ENCODE results near the gene FNDC3B. TPM values are rescaled to one million over a fixed set of nuclear protein-coding genes. Genes with fewer than 3 reads are reported as not detected.

FNDC3B gene
- total RNA-seq, 2 donors from 2014 or later = 80.6 to 107 TPM

DNA sequence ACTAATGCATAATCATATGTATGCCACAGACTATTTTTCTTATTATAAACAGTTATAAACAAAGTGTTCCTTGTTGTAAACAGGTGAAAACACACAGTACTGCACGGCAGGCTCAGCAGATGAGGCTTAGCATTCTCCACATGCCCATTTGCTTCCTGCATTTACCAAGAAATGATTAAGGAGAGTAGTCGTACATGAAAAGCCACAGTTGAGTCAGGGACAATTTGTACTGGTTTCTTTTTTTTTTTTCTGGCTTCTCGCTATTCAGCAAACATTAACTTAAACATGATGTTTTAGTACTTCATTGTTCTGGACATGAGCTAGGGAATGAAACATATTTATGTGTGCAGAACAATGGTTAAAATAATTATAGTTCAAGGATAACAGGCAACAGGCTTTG lies 345.5 kb downstream of the FNDC3B start:
- H3K36me3 Mint-ChIP-seq (ENCODE audit: low read depth) = peaks cover 36% of the 10 kb centered on the region
- peaks cover 10% of the 10 kb centered on the region for H3K9me3 Mint-ChIP-seq

DNA sequence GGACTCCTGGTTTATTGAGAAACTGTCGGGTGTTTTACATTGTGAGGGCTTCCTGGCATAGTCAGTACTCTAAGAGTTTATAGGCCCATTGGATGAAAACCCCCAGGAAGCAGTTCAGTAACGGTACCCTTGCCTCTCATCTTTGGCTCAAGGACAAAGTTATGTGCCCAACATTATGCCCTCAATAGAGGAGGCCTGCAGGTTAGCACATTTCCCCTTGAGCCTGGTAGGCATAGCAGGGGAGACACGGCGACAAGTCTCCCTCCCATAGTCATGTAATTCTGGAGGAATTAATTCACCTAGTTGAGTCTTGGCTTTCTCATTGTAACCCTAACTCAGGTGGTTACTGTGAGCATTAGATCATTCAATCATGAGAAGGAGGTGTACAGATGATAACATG lies 348.4 kb downstream of the FNDC3B start:
- H3K9me3 ChIP-seq (ENCODE audit: control insufficient read depth, low read length) = no peaks in the 10 kb centered on the region
- no peak overlapping the region for H3K4me3 ChIP-seq (ENCODE audit: low read length)
- Mint-ChIP-seq H3K27me3 (ENCODE audit: insufficient read depth) (no peaks in the 10 kb centered on the region), H3K4me3 (no peak overlapping the region), H3K36me3 (ENCODE audit: low read depth) (peaks cover 16% of the 10 kb centered on the region), H3K4me1 (peaks cover 17% of the 10 kb centered on the region), H3K9me3 (no peaks in the 10 kb centered on the region), H3K27ac (no peak overlapping the region)
- no peak overlapping the region for H3K9ac ChIP-seq (ENCODE audit: extremely low read depth, low read length, poor library complexity, severe bottlenecking)
- no peak for DNase-seq
- H3K36me3 ChIP-seq (ENCODE audit: control insufficient read depth, insufficient read depth, low read length) = peaks cover 47% of the 10 kb centered on the region
- no peaks in the 10 kb centered on the region for H3K4me1 ChIP-seq (ENCODE audit: control insufficient read depth, insufficient read depth, low read length)
- TF ChIP-seq, protein P1, sequence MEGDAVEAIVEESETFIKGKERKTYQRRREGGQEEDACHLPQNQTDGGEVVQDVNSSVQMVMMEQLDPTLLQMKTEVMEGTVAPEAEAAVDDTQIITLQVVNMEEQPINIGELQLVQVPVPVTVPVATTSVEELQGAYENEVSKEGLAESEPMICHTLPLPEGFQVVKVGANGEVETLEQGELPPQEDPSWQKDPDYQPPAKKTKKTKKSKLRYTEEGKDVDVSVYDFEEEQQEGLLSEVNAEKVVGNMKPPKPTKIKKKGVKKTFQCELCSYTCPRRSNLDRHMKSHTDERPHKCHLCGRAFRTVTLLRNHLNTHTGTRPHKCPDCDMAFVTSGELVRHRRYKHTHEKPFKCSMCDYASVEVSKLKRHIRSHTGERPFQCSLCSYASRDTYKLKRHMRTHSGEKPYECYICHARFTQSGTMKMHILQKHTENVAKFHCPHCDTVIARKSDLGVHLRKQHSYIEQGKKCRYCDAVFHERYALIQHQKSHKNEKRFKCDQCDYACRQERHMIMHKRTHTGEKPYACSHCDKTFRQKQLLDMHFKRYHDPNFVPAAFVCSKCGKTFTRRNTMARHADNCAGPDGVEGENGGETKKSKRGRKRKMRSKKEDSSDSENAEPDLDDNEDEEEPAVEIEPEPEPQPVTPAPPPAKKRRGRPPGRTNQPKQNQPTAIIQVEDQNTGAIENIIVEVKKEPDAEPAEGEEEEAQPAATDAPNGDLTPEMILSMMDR (conservative IDR thresholded peaks at IDR 0.05) = no peak
- WGBS, 2 experiments (ENCODE audit: insufficient coverage in 1 of 2, insufficient read length in 1 of 2) = 88 to 100% methylated on average over 1 to 4 of the region's 4 CpGs
- H3K27me3 ChIP-seq (ENCODE audit: control insufficient read depth, insufficient read depth, low read length, poor library complexity, severe bottlenecking) = no peaks in the 10 kb centered on the region
- no peak overlapping the region for H3K27ac ChIP-seq (ENCODE audit: low read depth, low read length)

More for the DNA sequence above, 345.5 kb downstream of the FNDC3B start:
- Mint-ChIP-seq H3K27ac (no peak overlapping the region), H3K4me3 (no peak overlapping the region), H3K27me3 (ENCODE audit: insufficient read depth) (no peaks in the 10 kb centered on the region), H3K4me1 (peaks cover under 1% of the 10 kb centered on the region)
- Histone ChIP-seq H3K4me1 (ENCODE audit: control insufficient read depth, insufficient read depth, low read length) (no peaks in the 10 kb centered on the region), H3K27ac (ENCODE audit: low read depth, low read length) (no peak overlapping the region), H3K27me3 (ENCODE audit: control insufficient read depth, insufficient read depth, low read length, poor library complexity, severe bottlenecking) (no peaks in the 10 kb centered on the region), H3K9me3 (ENCODE audit: control insufficient read depth, low read length) (peaks cover 10% of the 10 kb centered on the region), H3K4me3 (ENCODE audit: low read length) (no peak overlapping the region), H3K36me3 (ENCODE audit: control insufficient read depth, insufficient read depth, low read length) (peaks cover 62% of the 10 kb centered on the region), H3K9ac (ENCODE audit: extremely low read depth, low read length, poor library complexity, severe bottlenecking) (no peak overlapping the region)
- WGBS, 2 experiments (ENCODE audit: insufficient coverage in 1 of 2, insufficient read length in 1 of 2) = 90 to 100% methylated on average over 1 to 2 of the region's 3 CpGs
- DNase-seq = no peak
- TF ChIP-seq, protein P1 (conservative IDR thresholded peaks at IDR 0.05) = no peak

GRCh38 chr3:172388412-172389078 lies 349.2 kb downstream of the FNDC3B start:
- TF ChIP-seq, protein P1 (conservative IDR thresholded peaks at IDR 0.05) = no peak
- no peaks in the 10 kb centered on the region for H3K27me3 Mint-ChIP-seq (ENCODE audit: insufficient read depth)
- Histone ChIP-seq H3K27ac (ENCODE audit: low read depth, low read length) (no peak overlapping the region), H3K36me3 (ENCODE audit: control insufficient read depth, insufficient read depth, low read length) (peaks cover 50% of the 10 kb centered on the region), H3K27me3 (ENCODE audit: control insufficient read depth, insufficient read depth, low read length, poor library complexity, severe bottlenecking) (no peaks in the 10 kb centered on the region), H3K9me3 (ENCODE audit: control insufficient read depth, low read length) (no peaks in the 10 kb centered on the region), H3K4me3 (ENCODE audit: low read length) (no peak overlapping the region), H3K4me1 (ENCODE audit: control insufficient read depth, insufficient read depth, low read length) (no peaks in the 10 kb centered on the region), H3K9ac (ENCODE audit: extremely low read depth, low read length, poor library complexity, severe bottlenecking) (no peak overlapping the region)
- peaks cover 19% of the 10 kb centered on the region for H3K36me3 Mint-ChIP-seq (ENCODE audit: low read depth)
- H3K27ac Mint-ChIP-seq = no peak overlapping the region
- no peak overlapping the region for H3K4me3 Mint-ChIP-seq
- WGBS, 2 experiments (ENCODE audit: insufficient coverage in 1 of 2, insufficient read length in 1 of 2) = 98 to 100% methylated on average over 4 to 9 of the region's 10 CpGs
- no peak for DNase-seq
- no peaks in the 10 kb centered on the region for H3K9me3 Mint-ChIP-seq
- H3K4me1 Mint-ChIP-seq = peaks cover 17% of the 10 kb centered on the region

All from endodermal cell (in vitro differentiated cells).